Fibroblast of villous mesenchyme (primary cell): ENCODE measurements around the gene SH2D3A. TPM values are rescaled to one million over a fixed set of nuclear protein-coding genes. Genes with fewer than 3 reads are reported as not detected.

ENCODE experiments used
- DNase-seq: peaks from one replicate; pipeline ENCODE4 v3.0.0-alpha.2; 2010; ENCODE audit warnings: low read depth
- H3K4me3 ChIP-seq: 2 replicates; pipeline ENCODE4 v1.5.1; 2011; ENCODE audit warnings: low read depth, mild to moderate bottlenecking, low read length
- CTCF ChIP-seq: IDR thresholded peaks from 2 replicates; pipeline ENCODE4 v1.5.1; 2012; ENCODE audit warnings: low read depth, mild to moderate bottlenecking, low read length; ENCODE audit not compliant: insufficient read depth
- total RNA-seq: library from RNA; depleted of rRNA; stranded (reverse); fragments of >200 nt; gene quantifications from 2 replicates; pipeline ENCODE4 v1.2.3, GENCODE V29; 2012

The SH2D3A gene
- total RNA-seq, 1 donor = under 0.01 TPM

- TF ChIP-seq CTCF = no peak
- DNase-seq = no peak
- no peak overlapping the region for H3K4me3 ChIP-seq
Measured at GRCh38 chr19:6718741-6719539, 48.3 kb downstream of the SH2D3A start.

GRCh38 chr19:6718111-6718740, 49.0 kb downstream of the SH2D3A start:
- no peak for TF ChIP-seq CTCF
- no peak overlapping the region for H3K4me3 ChIP-seq
- DNase-seq = no peak

GRCh38 chr19:6717441-6717971, 49.7 kb downstream of the SH2D3A start:
- no peak overlapping the region for H3K4me3 ChIP-seq
- no peak for DNase-seq
- no peak for TF ChIP-seq CTCF

- no peak overlapping the region for H3K4me3 ChIP-seq
- TF ChIP-seq CTCF = no peak
- no peak for DNase-seq
Measured at GRCh38 chr19:6717036-6717435, 50.2 kb downstream of the SH2D3A start.

GRCh38 chr19:6716610-6716970, 50.6 kb downstream of the SH2D3A start:
- no peak for TF ChIP-seq CTCF
- H3K4me3 ChIP-seq = no peak overlapping the region
- DNase-seq = no peak

- no peak for DNase-seq
- H3K4me3 ChIP-seq = no peak overlapping the region
- no peak for TF ChIP-seq CTCF
Measured at GRCh38 chr19:6714749-6715555, 52.3 kb downstream of the SH2D3A start.
